Vagina (tissue), 2 donors: ENCODE results near the gene PCYT2. TPM values are rescaled to one million over a fixed set of nuclear protein-coding genes. Genes with fewer than 3 reads are reported as not detected.
A peak's percentile ranks its signal among the peaks of the same experiment; 100 is the strongest.

Source experiments
- DNase-seq, 2 donors: peaks; one replicate each; pipeline ENCODE4 v3.0.0-alpha.2; 2017; ENCODE audit errors: extremely low spot score in 2 of 2
- H3K27ac ChIP-seq: fragments of 200-600 bp; sonication (generic); one replicate; pipeline ENCODE4 v1.5.1; 2019
- H3K27me3 ChIP-seq: fragments of 200-600 bp; sonication (generic); one replicate; pipeline ENCODE4 v1.5.1; 2019
- H3K36me3 ChIP-seq, 2 donors: fragments of 200-600 bp; sonication (generic); one replicate each; pipeline ENCODE4 v1.5.1; 2017 to 2019
- H3K4me1 ChIP-seq: fragments of 200-600 bp; sonication (generic); one replicate; pipeline ENCODE4 v1.5.1; 2019
- H3K4me3 ChIP-seq, 2 donors: fragments of 200-600 bp; sonication (generic); 1 replicate in 1 of 2; 2 replicates in 1 of 2; pipeline ENCODE4 v1.5.1; 2016 to 2019
- H3K9me3 ChIP-seq: fragments of 200-600 bp; sonication (generic); one replicate; pipeline ENCODE4 v1.5.1; 2019
- CTCF ChIP-seq, 3 experiments: fragments of 450-650 bp in 2 of 3; fragments of 200-600 bp in 1 of 3; sonication (generic) in 1 of 3; IDR thresholded peaks; one replicate each; pipeline ENCODE4 v1.5.1; 2017 to 2019; ENCODE audit warnings: antibody characterized with exemption in 3 of 3, mild to moderate bottlenecking in 2 of 3, moderate library complexity in 2 of 3
- POLR2A ChIP-seq, 2 donors: fragments of 450-650 bp; IDR thresholded peaks; one replicate each; pipeline ENCODE4 v1.6.1; 2017; ENCODE audit warnings: antibody characterized with exemption in 2 of 2, mild to moderate bottlenecking in 2 of 2, moderate library complexity in 2 of 2
- POLR2AphosphoS5 ChIP-seq, 2 donors: sonication (generic); formaldehyde crosslinking; IDR thresholded peaks; one replicate each; pipeline ENCODE4 v1.9.0; 2017; ENCODE audit warnings: antibody characterized with exemption in 2 of 2, mild to moderate bottlenecking in 2 of 2, low read depth in 1 of 2; ENCODE audit not compliant: insufficient read depth in 1 of 2
- intact Hi-C: fragments of 100-400 bp; cut with DNase I; formaldehyde crosslinking; loops from one replicate; pipeline ENCODE4 v1.15.1; 2023
- total RNA-seq: library from RNA; depleted of rRNA; stranded (reverse); fragments of >200 nt; gene quantifications from one replicate; pipeline ENCODE4 v1.2.3, GENCODE V29; 2016

The PCYT2 gene
- total RNA-seq, 1 donor from 2014 or later: 28.0 TPM

- TF ChIP-seq POLR2A (IDR thresholded peaks at IDR 0.05) (no peak), POLR2AphosphoS5 (IDR thresholded peaks at IDR 0.05; ENCODE audit: insufficient read depth in 1 of 2, low read depth in 1 of 2) (peak; percentile 30 to 69), CTCF (IDR thresholded peaks at IDR 0.05) (no peak)
- Histone ChIP-seq H3K9me3 (no peaks in the 10 kb centered on the region), H3K4me3 (peak within 1 kb of the TSS; percentile 59 to 95), H3K36me3 (peaks cover 0 to 36% of the 10 kb centered on the region in 2 donors), H3K27me3 (no peaks in the 10 kb centered on the region), H3K4me1 (peaks cover 31% of the 10 kb centered on the region), H3K27ac (peak within 1 kb of the TSS; percentile 66)
- DNase-seq: no peak
- intact Hi-C loops: no loop called here
Measured at GRCh38 chr17:81917565-81918332, 6.5 kb upstream of the PCYT2 start, which contains the start of gene SIRT7. SIRT7 (minus strand) TSS chr17:81918176; CDS start chr17:81918131, 45 bp downstream.

GRCh38 chr17:81916234-81917001 lies 5.2 kb upstream of the PCYT2 start:
- Histone ChIP-seq H3K4me1 (peaks cover 33% of the 10 kb centered on the region), H3K36me3 (peaks cover 0 to 31% of the 10 kb centered on the region in 2 donors), H3K9me3 (no peaks in the 10 kb centered on the region), H3K27ac (peak overlapping the region; percentile 66), H3K27me3 (no peaks in the 10 kb centered on the region), H3K4me3 (peak overlapping the region; percentile 59 to 95)
- no peak for DNase-seq
- TF ChIP-seq POLR2A (IDR thresholded peaks at IDR 0.05) (peak in 1 of 2 donors; percentile 14), CTCF (IDR thresholded peaks at IDR 0.05) (no peak), POLR2AphosphoS5 (IDR thresholded peaks at IDR 0.05; ENCODE audit: insufficient read depth in 1 of 2, low read depth in 1 of 2) (peak in 1 of 2 donors; percentile 31)
- intact Hi-C loops: no loop called here

- intact Hi-C loops: no loop called here
Measured at GRCh38 chr17:81915331-81915730, 4.1 kb upstream of the PCYT2 start.

GRCh38 chr17:81914103-81914850 lies 3.1 kb upstream of the PCYT2 start:
- Histone ChIP-seq H3K27ac (no peak overlapping the region), H3K36me3 (peaks cover 0 to 31% of the 10 kb centered on the region in 2 donors)
- intact Hi-C loops: no loop called here

More at GRCh38 chr17:81915331-81915730, 4.1 kb upstream of the PCYT2 start:
- no peak overlapping the region for H3K4me3 ChIP-seq
- H3K9me3 ChIP-seq: no peaks in the 10 kb centered on the region
- H3K4me1 ChIP-seq: peaks cover 38% of the 10 kb centered on the region
- H3K27me3 ChIP-seq: no peaks in the 10 kb centered on the region
- TF ChIP-seq POLR2A (IDR thresholded peaks at IDR 0.05) (no peak), CTCF (IDR thresholded peaks at IDR 0.05) (no peak), POLR2AphosphoS5 (IDR thresholded peaks at IDR 0.05; ENCODE audit: insufficient read depth in 1 of 2, low read depth in 1 of 2) (no peak)
- H3K36me3 ChIP-seq: peaks cover 0 to 31% of the 10 kb centered on the region in 2 donors
- DNase-seq: no peak
- H3K27ac ChIP-seq: no peak overlapping the region

More at GRCh38 chr17:81914103-81914850, 3.1 kb upstream of the PCYT2 start:
- H3K4me1 ChIP-seq: peaks cover 46% of the 10 kb centered on the region
- no peaks in the 10 kb centered on the region for H3K27me3 ChIP-seq
- H3K4me3 ChIP-seq: no peak overlapping the region
- DNase-seq: no peak
- H3K9me3 ChIP-seq: no peaks in the 10 kb centered on the region
- TF ChIP-seq POLR2AphosphoS5 (IDR thresholded peaks at IDR 0.05; ENCODE audit: insufficient read depth in 1 of 2, low read depth in 1 of 2) (no peak), POLR2A (IDR thresholded peaks at IDR 0.05) (no peak), CTCF (IDR thresholded peaks at IDR 0.05) (no peak)
